Natural killer cell (primary cell): Measurements from ENCODE around the gene SEC16A. TPM values are rescaled to one million over a fixed set of nuclear protein-coding genes. Genes with fewer than 3 reads are reported as not detected.
A peak's percentile ranks its signal among the peaks of the same experiment; 100 is the strongest.

Experiments
- ATAC-seq, 3 donors: fragments of 150-1000 bp in 2 of 3; fragments of 200-7000 bp in 1 of 3; cut with Tn5 transposase; 1 replicate in 1 of 3; 2 replicates in 2 of 3; pipeline ENCODE4 v1.10.0; 2021; ENCODE audit warnings: mild to moderate bottlenecking in 2 of 3, moderate library complexity in 2 of 3
- DNase-seq, 2 donors: peaks; one replicate each; pipeline versions ENCODE4 v3.0.0 to v3.0.0-alpha.2; 2013 to 2021; ENCODE audit warnings: mixed read lengths in 1 of 2
- H3K27ac ChIP-seq: one replicate; pipeline ENCODE4 v1.5.1; 2013; ENCODE audit warnings: mild to moderate bottlenecking, low read length
- H3K27me3 ChIP-seq: one replicate; pipeline ENCODE4 v1.6.1; 2013; ENCODE audit warnings: low read length; ENCODE audit not compliant: control insufficient read depth, insufficient read depth
- H3K36me3 ChIP-seq: one replicate; pipeline ENCODE4 v1.6.1; 2013; ENCODE audit warnings: low read length; ENCODE audit not compliant: control insufficient read depth, insufficient read depth
- H3K4me1 ChIP-seq: one replicate; pipeline ENCODE4 v1.6.1; 2013; ENCODE audit warnings: low read length; ENCODE audit not compliant: control insufficient read depth, insufficient read depth
- H3K4me3 ChIP-seq: one replicate; pipeline ENCODE4 v1.5.1; 2013; ENCODE audit warnings: low read length
- H3K9me3 ChIP-seq: one replicate; pipeline ENCODE4 v1.6.1; 2013; ENCODE audit warnings: low read length; ENCODE audit not compliant: control insufficient read depth, insufficient read depth
- H3K27ac Mint-ChIP-seq, 2 donors: one replicate each; pipeline ENCODE4 v1.8.0; 2022; ENCODE audit warnings: mild to moderate bottlenecking in 2 of 2, mixed read lengths in 2 of 2, moderate library complexity in 1 of 2
- H3K27me3 Mint-ChIP-seq, 2 donors: one replicate each; pipeline ENCODE4 v1.8.0; 2022; ENCODE audit warnings: low read depth in 2 of 2, mixed read lengths in 2 of 2
- H3K36me3 Mint-ChIP-seq: one replicate; pipeline ENCODE4 v1.8.0; 2022; ENCODE audit warnings: mixed read lengths
- H3K4me1 Mint-ChIP-seq, 2 donors: one replicate each; pipeline ENCODE4 v1.8.0; 2022; ENCODE audit warnings: mixed read lengths in 2 of 2
- H3K4me3 Mint-ChIP-seq: one replicate; pipeline ENCODE4 v1.8.0; 2022; ENCODE audit warnings: mild to moderate bottlenecking, moderate library complexity, mixed read lengths
- H3K9me3 Mint-ChIP-seq, 2 donors: one replicate each; pipeline ENCODE4 v1.8.0; 2022; ENCODE audit warnings: mixed read lengths in 2 of 2
- WGBS: methylation state at CpG from one replicate; pipeline ENCODE4 v1.1.7; 2013; ENCODE audit warnings: missing lambda C conversion rate; ENCODE audit not compliant: insufficient coverage; 5-methylcytosine and 5-hydroxymethylcytosine counted together
- intact Hi-C: fragments of 100-400 bp; cut with micrococcal nuclease; formaldehyde crosslinking; loops from one replicate; pipeline ENCODE4 v1.14.2; 2022
- total RNA-seq, 4 donors: library from RNA; stranded (reverse); fragments of 120-200 nt in 1 of 4; gene quantifications; one replicate each; pipeline versions ENCODE4 v1.2.3 to v1.2.4, GENCODE V29; 2013 to 2022
- TF ChIP-seq, protein P1 (sequence below): fragments of 200-600 bp; IDR thresholded peaks from one replicate; pipeline ENCODE4 v1.8.0; 2022; ENCODE audit warnings: antibody characterized with exemption

The SEC16A gene
- total RNA-seq, 3 donors from 2014 or later (not counting 1 experiment from before 2014, with no cell fraction given), result 84.3 to 89.0 (median 87.1) TPM

DNA sequence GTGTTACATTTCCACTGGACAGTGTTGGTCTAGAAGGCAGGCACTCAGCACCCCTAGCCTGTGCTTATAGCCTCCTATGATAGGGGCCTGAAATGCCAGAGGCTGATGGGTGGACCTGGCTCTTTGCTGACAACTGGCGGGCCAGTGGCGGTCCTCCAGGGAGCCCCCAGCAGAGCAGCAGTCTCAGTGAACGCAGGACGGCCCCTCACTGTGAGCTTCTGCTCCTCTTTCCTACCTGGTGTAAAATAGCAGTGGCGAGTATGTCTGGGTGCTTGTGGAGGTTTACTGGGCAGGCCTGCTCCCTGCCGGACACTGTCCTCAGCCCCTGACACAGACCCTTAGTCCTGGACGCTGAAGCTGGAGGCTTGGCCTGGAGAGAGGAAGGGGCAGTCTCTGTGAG is 3.3 kb upstream of the SEC16A start:
- Histone ChIP-seq H3K36me3 (no peaks in the 10 kb centered on the region), H3K27ac (no peak overlapping the region), H3K4me3 (no peak overlapping the region), H3K9me3 (no peaks in the 10 kb centered on the region), H3K4me1 (peaks cover 36% of the 10 kb centered on the region), H3K27me3 (no peaks in the 10 kb centered on the region)
- Mint-ChIP-seq H3K9me3 (no peaks in the 10 kb centered on the region), H3K4me3 (no peak overlapping the region), H3K27ac (peak overlapping the region in 1 of 2 donors; percentile 76), H3K27me3 (peaks cover 0 to 2% of the 10 kb centered on the region in 2 donors), H3K36me3 (no peaks in the 10 kb centered on the region), H3K4me1 (peaks cover 15 to 30% of the 10 kb centered on the region in 2 donors)
- ATAC-seq (no peak), DNase-seq (no peak)
- TF ChIP-seq, protein P1, sequence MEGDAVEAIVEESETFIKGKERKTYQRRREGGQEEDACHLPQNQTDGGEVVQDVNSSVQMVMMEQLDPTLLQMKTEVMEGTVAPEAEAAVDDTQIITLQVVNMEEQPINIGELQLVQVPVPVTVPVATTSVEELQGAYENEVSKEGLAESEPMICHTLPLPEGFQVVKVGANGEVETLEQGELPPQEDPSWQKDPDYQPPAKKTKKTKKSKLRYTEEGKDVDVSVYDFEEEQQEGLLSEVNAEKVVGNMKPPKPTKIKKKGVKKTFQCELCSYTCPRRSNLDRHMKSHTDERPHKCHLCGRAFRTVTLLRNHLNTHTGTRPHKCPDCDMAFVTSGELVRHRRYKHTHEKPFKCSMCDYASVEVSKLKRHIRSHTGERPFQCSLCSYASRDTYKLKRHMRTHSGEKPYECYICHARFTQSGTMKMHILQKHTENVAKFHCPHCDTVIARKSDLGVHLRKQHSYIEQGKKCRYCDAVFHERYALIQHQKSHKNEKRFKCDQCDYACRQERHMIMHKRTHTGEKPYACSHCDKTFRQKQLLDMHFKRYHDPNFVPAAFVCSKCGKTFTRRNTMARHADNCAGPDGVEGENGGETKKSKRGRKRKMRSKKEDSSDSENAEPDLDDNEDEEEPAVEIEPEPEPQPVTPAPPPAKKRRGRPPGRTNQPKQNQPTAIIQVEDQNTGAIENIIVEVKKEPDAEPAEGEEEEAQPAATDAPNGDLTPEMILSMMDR, result no peak
- 95% methylated on average over 7 of the region's 7 CpGs for WGBS
- intact Hi-C loops, result loop anchor here (5.0 kb wide), 1 partner anchor 61 kb away; the partner anchor contains the start of gene NOTCH1

DNA sequence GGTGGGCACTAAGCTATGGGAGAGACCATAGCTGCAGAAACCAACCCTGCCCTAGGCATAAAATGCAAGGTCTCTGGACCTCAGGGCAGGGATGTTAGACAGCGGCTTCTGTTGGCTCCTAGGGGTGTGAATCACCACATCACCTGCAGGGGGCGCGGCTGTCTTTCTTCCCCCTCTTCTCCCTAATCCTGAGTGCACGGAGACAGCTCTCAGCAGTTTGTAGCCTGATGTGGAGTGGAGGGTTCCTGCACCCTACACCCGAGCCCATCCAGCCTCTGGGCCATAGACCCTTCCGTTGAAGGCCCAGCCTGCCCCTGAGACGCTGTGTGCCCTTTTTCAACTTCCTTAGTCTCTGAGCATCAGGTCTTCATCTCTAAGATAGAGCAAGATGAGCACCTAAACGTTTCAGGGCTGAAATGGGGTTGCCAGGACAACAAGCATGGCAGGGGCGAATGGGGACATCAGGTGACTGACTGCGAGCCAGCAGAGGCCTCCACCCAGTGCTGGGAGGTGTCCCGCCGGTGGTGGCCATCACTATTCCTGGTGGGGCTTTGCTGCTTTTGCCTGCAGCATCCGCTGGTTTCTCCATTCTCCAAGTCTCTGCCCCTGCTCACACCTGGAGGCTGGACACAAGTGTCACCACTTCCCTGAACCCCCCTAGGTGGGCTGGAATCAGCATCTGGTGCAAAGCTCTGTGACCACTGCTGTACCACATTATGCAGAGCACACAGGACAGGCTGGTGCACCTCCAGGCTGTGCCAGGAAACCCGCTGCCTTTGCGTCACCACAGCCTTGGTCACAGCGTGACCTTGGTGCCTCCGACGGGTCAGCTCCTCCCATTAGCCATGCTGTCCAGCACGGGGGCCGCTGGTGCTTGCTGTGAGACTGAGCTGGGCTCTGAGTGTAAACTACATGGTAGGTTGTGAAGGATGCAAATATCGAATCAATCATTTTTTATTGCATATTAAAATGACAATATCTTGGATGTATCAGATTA is 2.5 kb upstream of the SEC16A start:
- no peak overlapping the region for H3K27ac ChIP-seq
- Mint-ChIP-seq H3K4me3 (peak overlapping the region; percentile 78), H3K27me3 (peaks cover 0 to 2% of the 10 kb centered on the region in 2 donors), H3K36me3 (no peaks in the 10 kb centered on the region), H3K27ac (peak overlapping the region; percentile 76 to 80), H3K9me3 (no peaks in the 10 kb centered on the region), H3K4me1 (peaks cover 17 to 30% of the 10 kb centered on the region in 2 donors)
- peak; percentile 78 to 91 for DNase-seq
- 51% methylated on average over 19 of the region's 21 CpGs for WGBS
- intact Hi-C loops, result loop anchor here (1.0 to 5.0 kb wide), 3 partner anchors 62 to 159 kb away; partner anchors contain the start of gene NOTCH1
- H3K4me1 ChIP-seq, result peaks cover 37% of the 10 kb centered on the region
- no peak overlapping the region for H3K4me3 ChIP-seq
- no peak for ATAC-seq
- no peaks in the 10 kb centered on the region for H3K27me3 ChIP-seq
- TF ChIP-seq, protein P1, result peak; percentile 92
- no peaks in the 10 kb centered on the region for H3K9me3 ChIP-seq
- H3K36me3 ChIP-seq, result no peaks in the 10 kb centered on the region

DNA sequence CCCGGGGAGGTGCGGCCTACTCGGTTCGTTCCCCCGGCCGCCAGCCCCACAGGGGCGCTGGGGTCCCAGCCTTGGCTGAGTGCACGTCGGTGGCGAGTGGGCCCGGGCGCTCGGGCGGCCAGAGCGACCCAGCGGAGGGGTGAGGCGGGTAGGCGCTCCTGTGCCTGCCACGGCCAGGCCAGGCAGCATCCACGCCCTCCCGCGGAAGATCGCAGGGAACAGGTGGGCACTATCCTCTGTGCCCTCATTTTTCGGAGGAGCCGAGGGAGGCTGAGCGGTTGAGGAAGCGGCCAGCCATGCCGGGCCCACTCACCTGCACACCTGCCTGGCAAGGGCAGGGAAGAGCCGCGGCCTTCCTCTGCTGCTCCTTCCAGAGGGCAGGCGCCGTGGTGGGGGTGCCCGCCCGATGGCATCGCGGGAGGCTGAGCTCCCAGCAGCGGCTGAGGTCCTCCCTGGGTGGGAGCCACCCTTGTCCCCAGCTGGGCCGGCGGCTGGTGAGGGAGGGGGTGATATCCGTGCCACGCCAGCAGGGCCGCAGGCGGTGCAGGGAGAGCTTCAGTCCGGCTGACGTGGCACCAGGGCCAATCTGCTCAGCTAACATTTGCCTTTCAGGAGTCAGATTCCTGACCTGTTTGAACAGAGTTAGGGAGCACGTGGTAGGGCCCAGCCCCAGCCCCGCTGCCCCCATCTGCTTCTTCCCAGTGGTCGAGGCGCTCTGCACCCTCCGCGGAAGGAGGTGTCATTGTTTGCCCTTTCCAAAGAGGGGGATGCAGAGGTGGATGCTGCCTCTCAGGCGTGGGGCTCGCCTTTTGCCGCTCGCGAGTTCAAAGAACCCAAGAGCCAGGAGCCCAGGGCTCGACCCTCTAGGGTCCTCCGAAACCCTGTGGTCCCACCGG is 1.6 kb upstream of the SEC16A start:
- no peaks in the 10 kb centered on the region for H3K36me3 Mint-ChIP-seq
- TF ChIP-seq, protein P1, result no peak
- no peaks in the 10 kb centered on the region for H3K9me3 Mint-ChIP-seq
- DNase-seq, result peak; percentile 30 to 48
- Histone ChIP-seq H3K4me3 (no peak overlapping the region), H3K27me3 (no peaks in the 10 kb centered on the region), H3K27ac (peak overlapping the region; percentile 58), H3K4me1 (peaks cover 41% of the 10 kb centered on the region), H3K36me3 (no peaks in the 10 kb centered on the region), H3K9me3 (no peaks in the 10 kb centered on the region)
- peak overlapping the region; percentile 78 for H3K4me3 Mint-ChIP-seq
- 41% methylated on average over 59 of the region's 59 CpGs for WGBS
- intact Hi-C loops, result loop anchor here (1.0 to 5.0 kb wide), 3 partner anchors 63 to 160 kb away; partner anchors contain the start of gene NOTCH1
- no peak for ATAC-seq
- H3K4me1 Mint-ChIP-seq, result peaks cover 22 to 34% of the 10 kb centered on the region in 2 donors
- peak overlapping the region; percentile 95 to 100 for H3K27ac Mint-ChIP-seq
- H3K27me3 Mint-ChIP-seq, result peaks cover 0 to 2% of the 10 kb centered on the region in 2 donors
